WTC11 (cell line): ENCODE data around the gene ELFN1.

ENCODE experiments used
- CREB1 ChIP-seq: sonication (generic); formaldehyde crosslinking; IDR thresholded peaks from 2 replicates; pipeline ENCODE4 v1.8.0; 2023; ENCODE audit warnings: mild to moderate bottlenecking, missing genetic modification reagents
- FOXJ3 ChIP-seq: sonication (generic); formaldehyde crosslinking; IDR thresholded peaks from 2 replicates; pipeline ENCODE4 v1.9.0; 2021; ENCODE audit warnings: missing genetic modification reagents, mild to moderate bottlenecking, borderline replicate concordance
- IRF1 ChIP-seq: sonication (generic); formaldehyde crosslinking; IDR thresholded peaks from 2 replicates; pipeline ENCODE4 v1.8.0; 2023; ENCODE audit warnings: missing genetic modification reagents
- JUN ChIP-seq: sonication (generic); formaldehyde crosslinking; IDR thresholded peaks from 2 replicates; pipeline ENCODE4 v1.8.0; 2023; ENCODE audit warnings: mild to moderate bottlenecking, missing genetic modification reagents
- MAX ChIP-seq: sonication (generic); formaldehyde crosslinking; IDR thresholded peaks from 2 replicates; pipeline ENCODE4 v1.8.0; 2022; ENCODE audit warnings: mild to moderate bottlenecking, missing genetic modification reagents
- SMAD3 ChIP-seq: sonication (generic); formaldehyde crosslinking; IDR thresholded peaks from 2 replicates; pipeline ENCODE4 v1.8.0; 2022; ENCODE audit warnings: missing genetic modification reagents, mild to moderate bottlenecking, borderline replicate concordance
- TF ChIP-seq, protein P1 (sequence below): sonication (generic); formaldehyde crosslinking; IDR thresholded peaks from 2 replicates; pipeline ENCODE4 v1.8.0; 2022; ENCODE audit warnings: mild to moderate bottlenecking, missing genetic modification reagents
- TF ChIP-seq, protein P2 (sequence below): fragments of 200-600 bp; IDR thresholded peaks from 2 replicates; pipeline ENCODE4 v1.8.0; 2022; ENCODE audit warnings: antibody characterized with exemption
- TF ChIP-seq, protein P3 (sequence below): sonication (generic); formaldehyde crosslinking; IDR thresholded peaks from 2 replicates; pipeline ENCODE4 v1.8.1; 2023; ENCODE audit warnings: mild to moderate bottlenecking, moderate library complexity, missing genetic modification reagents
- TF ChIP-seq, protein P4 (sequence below): sonication (generic); formaldehyde crosslinking; IDR thresholded peaks from 2 replicates; pipeline ENCODE4 v1.8.0; 2022; ENCODE audit warnings: mild to moderate bottlenecking, missing genetic modification reagents

DNA sequence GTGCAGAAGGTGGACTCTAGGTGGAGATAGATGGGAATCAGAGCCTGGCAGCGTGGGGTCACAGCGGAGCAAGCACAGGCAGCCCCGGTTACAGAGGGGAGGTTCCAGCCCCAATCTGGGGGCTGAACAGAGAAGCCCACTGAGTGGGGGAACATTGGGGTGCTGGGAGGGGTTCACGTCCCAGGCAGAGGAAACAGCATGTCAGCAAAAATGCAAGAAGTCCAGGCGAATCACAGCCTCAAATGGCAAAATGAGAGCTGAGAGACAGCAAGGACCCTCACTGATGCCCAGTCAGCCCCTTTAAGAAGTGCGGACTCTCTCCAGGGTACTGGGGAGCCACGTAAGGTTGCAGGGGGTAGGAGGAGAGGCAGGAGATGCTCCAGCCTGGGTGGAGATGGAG lies 62.0 kb downstream of the ELFN1 start:
- TF ChIP-seq, protein P1, sequence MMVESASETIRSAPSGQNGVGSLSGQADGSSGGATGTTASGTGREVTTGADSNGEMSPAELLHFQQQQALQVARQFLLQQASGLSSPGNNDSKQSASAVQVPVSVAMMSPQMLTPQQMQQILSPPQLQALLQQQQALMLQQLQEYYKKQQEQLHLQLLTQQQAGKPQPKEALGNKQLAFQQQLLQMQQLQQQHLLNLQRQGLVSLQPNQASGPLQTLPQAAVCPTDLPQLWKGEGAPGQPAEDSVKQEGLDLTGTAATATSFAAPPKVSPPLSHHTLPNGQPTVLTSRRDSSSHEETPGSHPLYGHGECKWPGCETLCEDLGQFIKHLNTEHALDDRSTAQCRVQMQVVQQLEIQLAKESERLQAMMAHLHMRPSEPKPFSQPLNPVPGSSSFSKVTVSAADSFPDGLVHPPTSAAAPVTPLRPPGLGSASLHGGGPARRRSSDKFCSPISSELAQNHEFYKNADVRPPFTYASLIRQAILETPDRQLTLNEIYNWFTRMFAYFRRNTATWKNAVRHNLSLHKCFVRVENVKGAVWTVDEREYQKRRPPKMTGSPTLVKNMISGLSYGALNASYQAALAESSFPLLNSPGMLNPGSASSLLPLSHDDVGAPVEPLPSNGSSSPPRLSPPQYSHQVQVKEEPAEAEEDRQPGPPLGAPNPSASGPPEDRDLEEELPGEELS (CRISPR knock-in tag), result no peak
- TF ChIP-seq, protein P2, sequence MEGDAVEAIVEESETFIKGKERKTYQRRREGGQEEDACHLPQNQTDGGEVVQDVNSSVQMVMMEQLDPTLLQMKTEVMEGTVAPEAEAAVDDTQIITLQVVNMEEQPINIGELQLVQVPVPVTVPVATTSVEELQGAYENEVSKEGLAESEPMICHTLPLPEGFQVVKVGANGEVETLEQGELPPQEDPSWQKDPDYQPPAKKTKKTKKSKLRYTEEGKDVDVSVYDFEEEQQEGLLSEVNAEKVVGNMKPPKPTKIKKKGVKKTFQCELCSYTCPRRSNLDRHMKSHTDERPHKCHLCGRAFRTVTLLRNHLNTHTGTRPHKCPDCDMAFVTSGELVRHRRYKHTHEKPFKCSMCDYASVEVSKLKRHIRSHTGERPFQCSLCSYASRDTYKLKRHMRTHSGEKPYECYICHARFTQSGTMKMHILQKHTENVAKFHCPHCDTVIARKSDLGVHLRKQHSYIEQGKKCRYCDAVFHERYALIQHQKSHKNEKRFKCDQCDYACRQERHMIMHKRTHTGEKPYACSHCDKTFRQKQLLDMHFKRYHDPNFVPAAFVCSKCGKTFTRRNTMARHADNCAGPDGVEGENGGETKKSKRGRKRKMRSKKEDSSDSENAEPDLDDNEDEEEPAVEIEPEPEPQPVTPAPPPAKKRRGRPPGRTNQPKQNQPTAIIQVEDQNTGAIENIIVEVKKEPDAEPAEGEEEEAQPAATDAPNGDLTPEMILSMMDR, result no peak
- no peak for TF ChIP-seq CREB1 (CRISPR knock-in tag)
- TF ChIP-seq MAX (CRISPR knock-in tag), result no peak
- no peak for TF ChIP-seq IRF1 (CRISPR knock-in tag)
- TF ChIP-seq, protein P3, sequence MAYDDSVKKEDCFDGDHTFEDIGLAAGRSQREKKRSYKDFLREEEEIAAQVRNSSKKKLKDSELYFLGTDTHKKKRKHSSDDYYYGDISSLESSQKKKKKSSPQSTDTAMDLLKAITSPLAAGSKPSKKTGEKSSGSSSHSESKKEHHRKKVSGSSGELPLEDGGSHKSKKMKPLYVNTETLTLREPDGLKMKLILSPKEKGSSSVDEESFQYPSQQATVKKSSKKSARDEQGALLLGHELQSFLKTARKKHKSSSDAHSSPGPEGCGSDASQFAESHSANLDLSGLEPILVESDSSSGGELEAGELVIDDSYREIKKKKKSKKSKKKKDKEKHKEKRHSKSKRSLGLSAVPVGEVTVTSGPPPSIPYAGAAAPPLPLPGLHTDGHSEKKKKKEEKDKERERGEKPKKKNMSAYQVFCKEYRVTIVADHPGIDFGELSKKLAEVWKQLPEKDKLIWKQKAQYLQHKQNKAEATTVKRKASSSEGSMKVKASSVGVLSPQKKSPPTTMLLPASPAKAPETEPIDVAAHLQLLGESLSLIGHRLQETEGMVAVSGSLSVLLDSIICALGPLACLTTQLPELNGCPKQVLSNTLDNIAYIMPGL (CRISPR knock-in tag), result no peak
- no peak for TF ChIP-seq JUN (CRISPR knock-in tag)
- TF ChIP-seq SMAD3 (CRISPR knock-in tag), result no peak
- TF ChIP-seq, protein P4, sequence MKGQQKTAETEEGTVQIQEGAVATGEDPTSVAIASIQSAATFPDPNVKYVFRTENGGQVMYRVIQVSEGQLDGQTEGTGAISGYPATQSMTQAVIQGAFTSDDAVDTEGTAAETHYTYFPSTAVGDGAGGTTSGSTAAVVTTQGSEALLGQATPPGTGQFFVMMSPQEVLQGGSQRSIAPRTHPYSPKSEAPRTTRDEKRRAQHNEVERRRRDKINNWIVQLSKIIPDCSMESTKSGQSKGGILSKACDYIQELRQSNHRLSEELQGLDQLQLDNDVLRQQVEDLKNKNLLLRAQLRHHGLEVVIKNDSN (CRISPR knock-in tag), result no peak
- no peak for TF ChIP-seq FOXJ3
